Measurements from ENCODE around the gene MYRF. TPM values are rescaled to one million over a fixed set of nuclear protein-coding genes. Genes with fewer than 3 reads are reported as not detected.

Gene MYRF
- total and polyA plus RNA-seq, 9 of the 15 experiments (the other 6 are each of a cell fraction or from before 2014, with no cell fraction given): 2.3 to 25.8 (median 7.1) TPM

DNA sequence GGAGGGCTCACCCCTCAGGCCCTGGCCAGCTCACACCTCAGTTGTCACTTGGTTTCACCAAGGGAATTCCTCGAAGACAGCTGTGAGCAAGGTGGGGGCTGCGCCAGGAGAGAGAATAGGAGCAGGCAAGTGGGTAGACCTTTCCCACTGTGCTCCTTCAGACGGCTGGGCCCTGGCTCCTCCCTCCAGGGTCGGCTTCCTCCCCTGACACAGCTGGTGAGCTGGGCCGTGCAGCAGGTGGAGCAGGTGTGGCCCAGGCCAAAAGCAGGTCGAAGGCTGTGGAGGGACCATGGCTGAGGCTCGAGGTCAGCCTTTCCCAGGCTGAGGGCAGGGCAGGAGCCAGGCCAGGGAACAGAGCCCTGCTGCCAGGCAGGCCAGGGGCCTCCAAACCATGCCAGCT, 12.5 kb upstream of the MYRF start (continued):
- TF ChIP-seq, protein P1, sequence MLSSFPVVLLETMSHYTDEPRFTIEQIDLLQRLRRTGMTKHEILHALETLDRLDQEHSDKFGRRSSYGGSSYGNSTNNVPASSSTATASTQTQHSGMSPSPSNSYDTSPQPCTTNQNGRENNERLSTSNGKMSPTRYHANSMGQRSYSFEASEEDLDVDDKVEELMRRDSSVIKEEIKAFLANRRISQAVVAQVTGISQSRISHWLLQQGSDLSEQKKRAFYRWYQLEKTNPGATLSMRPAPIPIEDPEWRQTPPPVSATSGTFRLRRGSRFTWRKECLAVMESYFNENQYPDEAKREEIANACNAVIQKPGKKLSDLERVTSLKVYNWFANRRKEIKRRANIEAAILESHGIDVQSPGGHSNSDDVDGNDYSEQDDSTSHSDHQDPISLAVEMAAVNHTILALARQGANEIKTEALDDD (IDR thresholded peaks at IDR 0.05): no peak
- no peak for TF ChIP-seq TBP (optimal IDR thresholded peaks at IDR 0.05; ENCODE audit: low read depth, low read length)
- TF ChIP-seq HNRNPK (IDR thresholded peaks at IDR 0.05; ENCODE audit: low read depth, low read length, poor library complexity, severe bottlenecking): no peak
- TF ChIP-seq RFX1 (IDR thresholded peaks at IDR 0.05): no peak

DNA sequence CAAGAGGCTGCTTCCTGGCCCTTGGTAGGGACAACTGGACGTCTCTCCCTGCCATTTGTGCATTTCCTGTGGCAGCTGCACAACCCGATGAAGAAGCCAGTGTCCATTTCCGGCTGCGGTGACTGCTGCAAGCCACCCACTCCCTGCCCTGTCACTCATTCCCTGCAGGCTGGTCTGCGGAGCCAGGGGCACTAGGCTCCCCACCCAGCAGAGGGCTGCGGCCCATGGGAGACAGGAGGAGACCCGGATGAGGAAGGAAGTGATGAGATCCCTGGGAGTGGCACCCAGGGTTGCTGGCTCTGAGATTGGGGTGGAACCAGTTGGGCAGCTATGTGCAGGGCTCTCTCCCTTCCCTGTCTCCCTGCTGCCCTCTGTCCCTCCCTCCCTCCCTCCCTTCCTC, 10.0 kb upstream of the MYRF start:
- in situ Hi-C loops (cut with MboI): no loop called here
- Histone ChIP-seq H3K9ac (ENCODE audit: insufficient read depth in 1 of 2, low read depth in 2 of 2, low read length in 2 of 2) (peak overlapping the region in 1 of 2 experiments; percentile 72; a peak in 2 of 4 replicates), H3K79me2 (ENCODE audit: control insufficient read depth, insufficient read depth, low read length) (no peaks in the 10 kb centered on the region), H3K9me3 (replicated peaks; ENCODE audit: control insufficient read depth, insufficient read depth, low read depth, low read length) (no peaks in the 10 kb centered on the region), H3K27ac (ENCODE audit: extremely low read depth, low read depth, low read length) (no peak overlapping the region), H3K27me3 (ENCODE audit: control insufficient read depth in 2 of 2, insufficient read depth in 2 of 2, low read length in 2 of 2) (peaks cover 0 to 5% of the 10 kb centered on the region in 2 experiments; a peak in 1 of 5 replicates), H2AFZ (ENCODE audit: low read depth, low read length) (peak overlapping the region; percentile 69), H3K4me2 (ENCODE audit: insufficient read depth, low read length) (no peak overlapping the region), H3K4me1 (replicated peaks in 1 of 2; ENCODE audit: control insufficient read depth in 2 of 2, insufficient read depth in 2 of 2, low read length in 2 of 2) (peaks cover 6 to 72% of the 10 kb centered on the region in 2 experiments; a peak in 4 of 5 replicates), H3K36me3 (ENCODE audit: control insufficient read depth, insufficient read depth, low read length) (no peaks in the 10 kb centered on the region), H3K9me1 (ENCODE audit: control insufficient read depth, insufficient read depth, low read length) (no peaks in the 10 kb centered on the region), H4K20me1 (replicated peaks; ENCODE audit: control insufficient read depth, insufficient read depth, low read length) (no peaks in the 10 kb centered on the region), H3K4me3 (no peak overlapping the region)
- intact Hi-C loops (cut with micrococcal nuclease): no loop called here
- ChIA-PET POLR2A (interaction anchor here (0.7 kb wide), 1 partner anchor 143 kb away, joined by 3 read pairs; no protein-coding TSS in a partner anchor), CTCF (ENCODE audit: low intra/inter-chr PET ratio) (no interaction called here)
- ATAC-seq: no peak
- TF ChIP-seq ZNF584 (CRISPR knock-in tag; IDR thresholded peaks at IDR 0.05; ENCODE audit: low read depth): no peak
- TF ChIP-seq, protein P2, sequence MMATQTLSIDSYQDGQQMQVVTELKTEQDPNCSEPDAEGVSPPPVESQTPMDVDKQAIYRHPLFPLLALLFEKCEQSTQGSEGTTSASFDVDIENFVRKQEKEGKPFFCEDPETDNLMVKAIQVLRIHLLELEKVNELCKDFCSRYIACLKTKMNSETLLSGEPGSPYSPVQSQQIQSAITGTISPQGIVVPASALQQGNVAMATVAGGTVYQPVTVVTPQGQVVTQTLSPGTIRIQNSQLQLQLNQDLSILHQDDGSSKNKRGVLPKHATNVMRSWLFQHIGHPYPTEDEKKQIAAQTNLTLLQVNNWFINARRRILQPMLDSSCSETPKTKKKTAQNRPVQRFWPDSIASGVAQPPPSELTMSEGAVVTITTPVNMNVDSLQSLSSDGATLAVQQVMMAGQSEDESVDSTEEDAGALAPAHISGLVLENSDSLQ (IDR thresholded peaks at IDR 0.05): peak; percentile 89
- TF ChIP-seq MAFK (IDR thresholded peaks at IDR 0.05; ENCODE audit: low read length): no peak
- TF ChIP-seq, protein P3, sequence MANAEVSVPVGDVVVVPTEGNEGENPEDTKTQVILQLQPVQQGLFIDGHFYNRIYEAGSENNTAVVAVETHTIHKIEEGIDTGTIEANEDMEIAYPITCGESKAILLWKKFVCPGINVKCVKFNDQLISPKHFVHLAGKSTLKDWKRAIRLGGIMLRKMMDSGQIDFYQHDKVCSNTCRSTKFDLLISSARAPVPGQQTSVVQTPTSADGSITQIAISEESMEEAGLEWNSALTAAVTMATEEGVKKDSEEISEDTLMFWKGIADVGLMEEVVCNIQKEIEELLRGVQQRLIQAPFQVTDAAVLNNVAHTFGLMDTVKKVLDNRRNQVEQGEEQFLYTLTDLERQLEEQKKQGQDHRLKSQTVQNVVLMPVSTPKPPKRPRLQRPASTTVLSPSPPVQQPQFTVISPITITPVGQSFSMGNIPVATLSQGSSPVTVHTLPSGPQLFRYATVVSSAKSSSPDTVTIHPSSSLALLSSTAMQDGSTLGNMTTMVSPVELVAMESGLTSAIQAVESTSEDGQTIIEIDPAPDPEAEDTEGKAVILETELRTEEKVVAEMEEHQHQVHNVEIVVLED (CRISPR knock-in tag; IDR thresholded peaks at IDR 0.05): no peak
- TF ChIP-seq KDM5B (IDR thresholded peaks at IDR 0.05; ENCODE audit: insufficient replicate concordance, low read depth, low read length): no peak
- peak; percentile 68 for TF ChIP-seq EGR1 (conservative IDR thresholded peaks at IDR 0.05)
- TF ChIP-seq GABPA (tag; conservative IDR thresholded peaks at IDR 0.05; ENCODE audit: low read depth): peak; percentile 64
- TF ChIP-seq, protein P4, sequence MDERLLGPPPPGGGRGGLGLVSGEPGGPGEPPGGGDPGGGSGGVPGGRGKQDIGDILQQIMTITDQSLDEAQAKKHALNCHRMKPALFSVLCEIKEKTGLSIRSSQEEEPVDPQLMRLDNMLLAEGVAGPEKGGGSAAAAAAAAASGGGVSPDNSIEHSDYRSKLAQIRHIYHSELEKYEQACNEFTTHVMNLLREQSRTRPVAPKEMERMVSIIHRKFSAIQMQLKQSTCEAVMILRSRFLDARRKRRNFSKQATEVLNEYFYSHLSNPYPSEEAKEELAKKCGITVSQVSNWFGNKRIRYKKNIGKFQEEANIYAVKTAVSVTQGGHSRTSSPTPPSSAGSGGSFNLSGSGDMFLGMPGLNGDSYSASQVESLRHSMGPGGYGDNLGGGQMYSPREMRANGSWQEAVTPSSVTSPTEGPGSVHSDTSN (CRISPR knock-in tag; IDR thresholded peaks at IDR 0.05; ENCODE audit: low read depth): no peak
- TF ChIP-seq, protein P4 (tag; conservative IDR thresholded peaks at IDR 0.05; ENCODE audit: low read depth): peak; percentile 27; the same call in 1 of the 2 replicates
- TF ChIP-seq, protein P5, sequence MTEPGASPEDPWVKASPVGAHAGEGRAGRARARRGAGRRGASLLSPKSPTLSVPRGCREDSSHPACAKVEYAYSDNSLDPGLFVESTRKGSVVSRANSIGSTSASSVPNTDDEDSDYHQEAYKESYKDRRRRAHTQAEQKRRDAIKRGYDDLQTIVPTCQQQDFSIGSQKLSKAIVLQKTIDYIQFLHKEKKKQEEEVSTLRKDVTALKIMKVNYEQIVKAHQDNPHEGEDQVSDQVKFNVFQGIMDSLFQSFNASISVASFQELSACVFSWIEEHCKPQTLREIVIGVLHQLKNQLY (CRISPR knock-in tag; conservative IDR thresholded peaks at IDR 0.05): no peak
- 22% methylated on average over 5 of the region's 7 CpGs for WGBS (ENCODE audit: insufficient coverage, low coverage, missing lambda C conversion rate)
- no TSS peak for BruUV-seq (replicated peaks)
- no peak for DNase-seq (ENCODE audit: extremely low read depth in 1 of 4, low spot score in 3 of 4)
- no peak for FAIRE-seq

Measured in K562 (cell line).